Middle frontal gyrus (tissue), 1 donor: ENCODE results near the gene ADK.
"Not testable (repeated sequence)": the region's sequence is repeated elsewhere in the genome, so short reads cannot be mapped to it uniquely, and the experiment has no call there.

ENCODE experiments used
- DNase-seq: peaks from one replicate; pipeline ENCODE4 v3.0.0-alpha.2; 2015; ENCODE audit warnings: low spot score; ENCODE audit errors: extremely low spot score

Gene ADK

DNA sequence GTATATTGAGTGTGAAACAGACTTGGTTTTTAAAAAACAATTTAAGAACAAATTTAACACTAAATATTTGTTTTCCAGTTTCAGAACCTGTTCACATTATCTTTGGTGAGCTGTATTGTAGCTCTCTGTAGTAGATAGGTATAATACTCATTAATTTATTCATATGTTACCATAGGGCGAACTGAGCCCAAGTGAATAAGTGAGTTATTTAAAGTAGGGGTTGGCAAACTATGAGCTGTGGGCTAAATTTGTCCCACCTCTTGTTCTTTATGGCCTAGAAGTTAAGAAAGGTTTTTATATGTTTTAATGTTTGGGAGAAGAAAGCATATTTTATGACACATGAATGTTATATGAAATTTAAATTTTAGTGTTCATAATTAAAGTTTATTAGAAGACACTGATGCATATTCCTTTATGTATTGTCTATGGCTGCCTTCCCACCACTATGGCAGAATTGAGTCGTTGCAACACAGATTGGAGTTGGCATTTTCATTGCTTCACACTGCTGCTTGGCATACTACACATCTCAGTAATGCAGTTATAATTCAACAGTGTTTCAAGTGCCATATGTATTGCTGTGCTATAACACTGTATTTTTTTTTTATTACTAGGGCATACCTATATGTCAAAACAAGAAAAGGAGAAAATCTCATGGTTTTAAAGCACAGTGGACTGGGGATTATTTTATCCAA is 146.5 kb downstream of the ADK start:
- DNase-seq, result no peak

- DNase-seq, result not testable (repeated sequence)
Measured at GRCh38 chr10:74300074-74300621, 149.1 kb downstream of the ADK start.

DNA sequence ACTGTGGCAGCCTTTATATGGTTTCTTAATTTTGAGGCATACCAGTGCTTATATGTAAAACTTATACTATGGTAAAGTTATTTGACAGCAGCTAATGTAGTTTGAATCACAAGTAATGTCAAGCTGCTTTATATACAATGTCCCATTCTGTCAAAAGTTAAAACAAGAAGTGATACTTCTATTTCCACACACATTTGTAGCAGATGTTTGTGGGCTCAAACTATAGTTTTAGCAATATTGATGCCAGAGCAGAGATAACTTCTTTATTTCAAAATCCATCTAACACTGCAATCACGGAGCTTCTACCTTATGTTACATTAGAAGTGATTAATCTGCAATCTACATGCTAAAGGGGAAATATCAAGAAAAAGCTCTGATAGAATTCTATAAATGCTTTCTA is 149.6 kb downstream of the ADK start:
- no peak for DNase-seq

GRCh38 chr10:74305730-74306129 is 154.7 kb downstream of the ADK start:
- DNase-seq, result no peak

GRCh38 chr10:74306227-74306982 is 155.4 kb downstream of the ADK start:
- DNase-seq, result no peak

DNA sequence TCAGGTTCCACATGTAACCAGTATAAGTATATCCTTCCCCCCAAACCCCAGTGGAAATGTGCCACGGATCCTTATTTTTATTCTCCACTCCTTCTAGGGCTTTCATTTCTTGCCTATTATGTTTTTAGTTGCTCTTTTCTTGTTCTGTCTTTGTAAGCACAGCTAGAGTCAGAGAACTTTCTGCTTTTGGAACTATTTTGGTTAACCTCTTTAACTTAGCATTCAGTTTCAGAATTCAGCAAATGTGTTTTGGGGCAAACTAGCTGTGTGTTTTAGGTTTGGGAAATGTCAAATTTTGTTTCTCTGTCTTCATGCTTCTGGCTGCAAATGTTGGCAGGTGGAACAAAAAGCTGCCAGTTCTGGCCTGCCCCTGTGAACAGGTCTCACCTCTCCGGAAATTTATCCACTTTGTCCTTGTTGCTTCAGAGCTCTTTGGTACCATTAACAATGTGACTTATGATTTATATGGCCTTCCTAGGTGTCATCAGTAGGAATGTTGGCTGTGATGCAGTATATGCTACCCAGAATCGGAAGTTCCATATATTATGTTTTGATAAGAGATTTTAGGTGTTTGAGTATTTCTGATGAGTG is 156.1 kb downstream of the ADK start:
- DNase-seq, result no peak

- no peak for DNase-seq
Measured at GRCh38 chr10:74310652-74311257, 159.7 kb downstream of the ADK start.

DNA sequence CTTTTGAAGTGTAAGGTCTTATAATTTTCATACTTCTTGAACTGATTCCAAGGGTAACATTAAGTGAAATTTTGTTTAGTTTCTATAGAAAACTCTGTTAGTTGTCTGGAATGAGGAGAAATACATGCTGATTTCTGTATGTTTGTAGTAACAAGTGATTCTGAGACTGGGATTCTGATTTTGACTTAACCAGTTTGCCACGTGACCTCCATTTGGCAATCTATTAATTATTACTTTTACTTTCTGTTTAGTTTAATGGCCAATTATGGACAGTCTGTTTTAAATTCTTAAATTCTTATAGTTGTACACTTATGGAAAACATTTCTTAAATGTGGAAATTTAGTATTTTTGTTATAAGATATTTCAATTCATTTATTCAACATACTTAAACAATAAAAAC is 163.1 kb downstream of the ADK start:
- no peak for DNase-seq

DNA sequence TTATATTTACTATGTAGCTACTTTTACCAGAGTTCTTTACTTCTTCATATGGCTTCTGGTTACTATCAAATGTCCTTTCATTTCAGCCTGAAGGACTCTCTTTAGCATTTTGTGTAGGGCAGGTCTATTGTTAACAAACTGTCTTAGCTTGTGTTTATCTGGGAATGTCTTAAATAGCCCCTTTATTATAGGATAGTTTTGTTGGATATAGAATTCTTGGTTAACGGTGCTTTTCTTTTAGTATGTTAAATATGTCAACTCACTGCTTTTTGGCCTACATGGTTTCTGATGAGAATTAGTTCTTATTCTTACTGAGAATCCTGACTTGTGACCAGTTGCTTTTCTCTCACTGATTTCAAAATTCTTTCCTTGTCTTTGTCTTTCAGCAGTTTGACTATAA is 169.0 kb downstream of the ADK start:
- no peak for DNase-seq

DNA sequence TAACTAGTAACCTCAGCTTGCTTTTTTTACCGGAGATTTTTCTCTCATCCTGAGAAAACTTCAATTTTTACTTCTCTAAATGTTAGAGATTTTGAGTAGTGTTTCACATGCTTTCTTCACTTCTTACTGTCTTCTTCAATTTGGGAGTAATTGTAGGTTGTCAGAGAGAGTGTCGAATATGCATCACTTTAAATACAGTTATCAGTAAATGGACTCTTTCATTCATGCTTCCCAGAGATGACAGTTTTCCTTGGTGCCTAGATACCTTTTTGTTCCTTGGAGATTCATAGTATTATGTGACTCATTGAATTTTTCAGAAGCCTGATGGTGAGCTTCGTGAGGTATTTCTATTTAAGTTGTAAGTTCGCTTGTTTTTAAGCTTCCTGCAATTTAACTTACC is 169.7 kb downstream of the ADK start:
- DNase-seq, result no peak

DNA sequence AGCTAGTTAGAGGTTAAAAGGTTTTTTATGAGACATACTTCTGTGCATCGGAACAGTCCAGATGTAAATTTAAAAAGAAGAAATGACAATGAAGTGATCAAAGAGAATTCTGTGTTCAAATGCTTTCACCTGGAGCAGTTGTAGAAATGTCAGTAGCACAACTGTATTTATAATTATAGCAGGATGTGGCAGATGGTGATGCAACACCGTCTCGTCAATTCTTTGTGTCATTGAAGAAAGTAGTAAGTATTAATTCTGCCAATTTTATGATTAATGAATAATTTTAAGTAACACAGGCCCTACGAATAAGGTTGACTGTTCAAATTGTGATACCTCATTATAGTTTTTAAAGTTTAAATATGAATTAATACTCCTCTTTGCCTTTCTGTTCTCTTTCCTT is 171.1 kb downstream of the ADK start:
- no peak for DNase-seq

- no peak for DNase-seq
Measured at GRCh38 chr10:74322565-74322964, 171.5 kb downstream of the ADK start.

GRCh38 chr10:74328388-74328787 is 177.4 kb downstream of the ADK start:
- no peak for DNase-seq

DNA sequence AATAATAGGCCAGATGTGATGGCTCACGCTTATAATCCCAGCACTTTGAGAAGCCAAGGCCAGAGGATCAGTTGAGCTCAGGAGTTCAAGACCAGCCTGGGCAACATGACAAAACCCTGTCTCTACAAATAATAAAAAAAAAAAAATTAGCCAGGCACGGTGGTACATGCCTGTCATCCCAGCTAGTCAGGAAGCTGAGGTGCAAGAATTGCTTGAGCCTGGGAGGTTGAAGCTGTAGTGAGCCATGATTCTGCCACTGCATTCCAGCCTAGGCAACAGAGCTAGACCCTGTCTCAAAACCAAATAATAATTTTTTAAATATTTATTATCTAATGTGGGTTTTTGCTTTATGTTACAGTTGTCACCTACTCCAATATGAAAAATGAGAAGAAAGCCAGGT is 178.9 kb downstream of the ADK start:
- DNase-seq, result no peak

GRCh38 chr10:74330646-74331045 is 179.6 kb downstream of the ADK start:
- no peak for DNase-seq

- peak; percentile 33 for DNase-seq
Measured at GRCh38 chr10:74332398-74332797, 181.4 kb downstream of the ADK start.

DNA sequence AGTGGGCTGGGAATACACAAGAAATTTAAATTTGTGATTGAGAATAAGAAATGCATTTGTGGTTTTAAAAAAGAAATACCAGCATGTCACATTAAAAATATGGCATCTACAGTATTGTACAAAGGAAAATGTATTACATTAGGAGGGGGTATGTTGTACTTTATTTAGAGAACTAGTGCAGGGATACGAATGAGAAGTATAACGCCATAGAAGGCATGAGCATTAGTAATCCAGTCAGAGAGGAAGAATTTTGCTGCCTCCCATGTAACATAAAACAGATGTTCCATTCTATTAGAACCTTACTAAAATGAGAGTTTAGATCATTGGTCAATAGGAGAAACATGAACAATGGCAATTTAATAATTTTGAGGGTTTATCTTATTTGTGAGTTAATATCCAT is 182.2 kb downstream of the ADK start:
- no peak for DNase-seq

DNA sequence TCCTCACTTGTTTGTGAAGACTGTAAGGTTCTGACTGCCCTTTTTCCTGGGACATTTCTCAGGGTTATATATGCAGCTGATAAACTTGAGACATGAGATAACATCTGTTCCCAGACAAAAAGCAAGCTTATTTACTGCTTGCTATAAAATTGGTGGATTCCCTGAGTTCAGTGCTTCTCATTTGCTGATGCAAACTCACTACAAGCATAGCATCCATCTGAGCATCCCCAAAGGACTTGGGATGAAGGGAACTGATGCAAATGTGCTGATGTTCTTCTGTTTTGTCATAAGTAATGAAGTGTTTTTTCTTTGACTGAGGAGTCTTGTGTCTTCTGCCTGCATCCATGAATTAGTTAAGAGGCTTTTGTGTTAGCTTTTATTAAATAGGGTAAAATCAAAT is 183.2 kb downstream of the ADK start:
- DNase-seq, result no peak

- no peak for DNase-seq
Measured at GRCh38 chr10:74335501-74335900, 184.5 kb downstream of the ADK start.

DNA sequence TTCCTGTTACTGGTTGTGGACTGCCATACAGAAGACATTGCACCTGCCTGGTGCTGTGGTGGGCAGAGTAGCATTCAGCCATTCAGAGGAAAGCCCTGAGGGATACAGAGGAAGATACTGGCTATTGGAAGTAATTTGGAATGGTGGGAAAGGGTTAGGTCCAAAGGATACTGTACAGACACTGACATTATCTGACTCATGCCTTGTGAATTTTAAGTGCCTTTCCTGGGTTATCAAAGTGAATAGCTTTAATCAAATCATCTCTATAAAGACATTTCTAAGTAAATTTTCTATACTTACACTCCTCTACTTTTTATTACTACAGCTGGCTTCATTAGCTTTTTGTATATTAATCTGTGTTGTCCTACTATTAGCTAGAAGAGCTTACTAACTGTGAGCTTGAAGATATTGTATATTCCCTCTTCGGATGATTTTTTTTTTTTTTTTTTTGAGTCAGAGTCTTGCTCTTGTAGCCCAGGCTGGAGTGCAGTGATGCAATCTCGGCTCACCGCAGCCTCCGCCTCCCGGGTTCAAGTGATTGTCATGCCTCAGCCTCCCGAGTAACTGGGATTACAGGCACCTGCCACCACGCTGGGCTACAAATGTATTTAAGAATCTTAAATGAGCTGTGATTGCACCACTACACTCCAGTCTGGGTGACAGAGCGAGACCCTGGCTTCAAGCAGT is 186.5 kb downstream of the ADK start:
- DNase-seq, result no peak

DNA sequence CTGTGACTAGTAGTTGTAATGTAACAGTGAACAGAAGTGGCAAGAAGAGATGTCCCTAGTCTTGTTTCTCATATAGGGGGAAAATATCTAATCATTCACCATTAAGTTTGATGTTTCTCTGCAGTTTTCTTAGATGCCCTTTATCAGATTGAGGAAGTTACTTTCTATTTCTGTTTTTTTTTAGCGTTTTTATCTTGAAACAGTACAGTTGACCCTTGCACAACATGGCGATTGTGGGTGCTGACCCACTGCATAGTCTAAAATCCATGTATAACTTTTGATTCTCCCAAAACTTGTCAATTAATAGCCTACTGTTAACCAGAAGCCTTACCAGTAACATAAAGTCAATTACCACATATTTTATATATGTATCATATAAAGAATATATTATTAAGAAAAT is 192.0 kb downstream of the ADK start:
- no peak for DNase-seq
